Keratinocyte (primary cell): ENCODE data around the gene MAN1C1. TPM values are rescaled to one million over a fixed set of nuclear protein-coding genes. Genes with fewer than 3 reads are reported as not detected.
A peak's percentile ranks its signal among the peaks of the same experiment; 100 is the strongest.

Experiments used
- DNase-seq: peaks from one replicate; pipeline ENCODE4 v3.0.0-alpha.2; 2011; ENCODE audit warnings: low read depth, missing footprints, low spot score
- FAIRE-seq: peaks from 2 replicates; lab custom pipeline; 2011; peaks lifted over from hg19 to GRCh38; lab: Jason Lieb, UNC
- H2AFZ ChIP-seq: 2 replicates; pipeline ENCODE4 v1.6.0; 2012; ENCODE audit warnings: low read length, control low read depth, inconsistent platforms; ENCODE audit not compliant: control insufficient read depth
- H3K27ac ChIP-seq: 2 replicates; pipeline ENCODE4 v1.5.1; 2011; ENCODE audit warnings: low read length; ENCODE audit not compliant: control insufficient read depth, insufficient read depth
- H3K27me3 ChIP-seq: 3 replicates; pipeline ENCODE4 v1.6.0; 2011; ENCODE audit warnings: low read length; ENCODE audit not compliant: control insufficient read depth, insufficient read depth; ENCODE audit errors: extremely low read depth
- H3K36me3 ChIP-seq, 2 experiments: 2 replicates in 1 of 2; 3 replicates in 1 of 2; pipeline ENCODE4 v1.5.1; 2011; ENCODE audit warnings: low read length in 2 of 2, mild to moderate bottlenecking in 1 of 2; ENCODE audit not compliant: control insufficient read depth in 2 of 2, insufficient read depth in 2 of 2; ENCODE audit errors: extremely low read depth in 1 of 2
- H3K4me1 ChIP-seq: 3 replicates; pipeline ENCODE4 v1.5.1; 2011; ENCODE audit warnings: low read length; ENCODE audit not compliant: control insufficient read depth, insufficient read depth; ENCODE audit errors: extremely low read depth
- H3K4me2 ChIP-seq: 3 replicates; pipeline ENCODE4 v1.6.0; 2011; ENCODE audit warnings: low read depth, low read length; ENCODE audit not compliant: control insufficient read depth, insufficient read depth; ENCODE audit errors: extremely low read depth
- H3K4me3 ChIP-seq, 3 experiments: fragments of 200-600 bp in 1 of 3; sonication (generic) in 1 of 3; 2 replicates in 2 of 3; 3 replicates in 1 of 3; pipeline ENCODE4 v1.5.1; 2011 to 2016; ENCODE audit warnings: low read length in 3 of 3, mild to moderate bottlenecking in 3 of 3, control low read depth in 2 of 3, inconsistent platforms in 1 of 3, low read depth in 1 of 3, mixed read lengths in 1 of 3, mixed run types in 1 of 3, moderate library complexity in 1 of 3; ENCODE audit not compliant: control insufficient read depth in 2 of 3, insufficient read depth in 2 of 3; ENCODE audit errors: extremely low read depth in 1 of 3
- H3K79me2 ChIP-seq: 2 replicates; pipeline ENCODE4 v1.6.0; 2012; ENCODE audit warnings: low read length; ENCODE audit not compliant: control insufficient read depth, insufficient read depth
- H3K9ac ChIP-seq: 3 replicates; pipeline ENCODE4 v1.6.0; 2011; ENCODE audit warnings: low read length; ENCODE audit not compliant: control insufficient read depth, insufficient read depth; ENCODE audit errors: extremely low read depth
- H3K9me1 ChIP-seq: 3 replicates; pipeline ENCODE4 v1.6.0; 2011; ENCODE audit warnings: low read length; ENCODE audit not compliant: control insufficient read depth, insufficient read depth; ENCODE audit errors: extremely low read depth
- H3K9me3 ChIP-seq: 2 replicates; pipeline ENCODE4 v1.5.1; 2012; ENCODE audit warnings: low read depth, low read length; ENCODE audit not compliant: control insufficient read depth
- H4K20me1 ChIP-seq: 3 replicates; pipeline ENCODE4 v1.6.0; 2011; ENCODE audit warnings: low read length; ENCODE audit not compliant: control insufficient read depth, insufficient read depth; ENCODE audit errors: extremely low read depth
- EZH2 ChIP-seq: IDR thresholded peaks from one replicate; pipeline ENCODE4 v1.6.1; 2012; ENCODE audit warnings: inconsistent platforms, mild to moderate bottlenecking, low read length, moderate library complexity
- dilution Hi-C: fragments of 300-500 bp; cut with MboI; formaldehyde crosslinking; loops from one replicate; pipeline ENCODE4 v1.7.0; 2020; ENCODE audit warnings: low sequenced_read_pairs; ENCODE audit not compliant: extremely low pct_ligation_motif_present
- polyA plus RNA-seq, 5 experiments: library from polyadenylated mRNA; depleted of rRNA in 3 of 5; stranded (reverse) in 3 of 5; stranded (forward) in 1 of 5; unstranded in 1 of 5; fragments of >200 nt; gene quantifications; 1 replicate in 1 of 5; 2 replicates in 3 of 5; 3 replicates in 1 of 5; pipeline versions ENCODE4 v1.2.1 to v1.2.3, GENCODE V29; 2011 to 2012; ENCODE audit warnings: missing spikeins in 2 of 5, low read depth in 1 of 5, low replicate concordance in 1 of 5
- TF ChIP-seq, protein P1 (sequence below), 3 experiments: IDR thresholded peaks in 1 of 3; conservative IDR thresholded peaks in 1 of 3; optimal IDR thresholded peaks in 1 of 3; 2 replicates in 2 of 3; 3 replicates in 1 of 3; pipeline versions ENCODE3 to v1.5.1; 2011; ENCODE audit warnings: low read length in 3 of 3, mild to moderate bottlenecking in 3 of 3, moderate library complexity in 2 of 3, control low read depth in 1 of 3, inconsistent platforms in 1 of 3; ENCODE audit not compliant: insufficient read depth in 2 of 3; ENCODE audit errors: extremely low read depth in 1 of 3

The MAN1C1 gene
- polyA plus RNA-seq, 1 donor (not counting 4 experiments of a cell fraction or from before 2014, with no cell fraction given): 0.07 TPM

DNA sequence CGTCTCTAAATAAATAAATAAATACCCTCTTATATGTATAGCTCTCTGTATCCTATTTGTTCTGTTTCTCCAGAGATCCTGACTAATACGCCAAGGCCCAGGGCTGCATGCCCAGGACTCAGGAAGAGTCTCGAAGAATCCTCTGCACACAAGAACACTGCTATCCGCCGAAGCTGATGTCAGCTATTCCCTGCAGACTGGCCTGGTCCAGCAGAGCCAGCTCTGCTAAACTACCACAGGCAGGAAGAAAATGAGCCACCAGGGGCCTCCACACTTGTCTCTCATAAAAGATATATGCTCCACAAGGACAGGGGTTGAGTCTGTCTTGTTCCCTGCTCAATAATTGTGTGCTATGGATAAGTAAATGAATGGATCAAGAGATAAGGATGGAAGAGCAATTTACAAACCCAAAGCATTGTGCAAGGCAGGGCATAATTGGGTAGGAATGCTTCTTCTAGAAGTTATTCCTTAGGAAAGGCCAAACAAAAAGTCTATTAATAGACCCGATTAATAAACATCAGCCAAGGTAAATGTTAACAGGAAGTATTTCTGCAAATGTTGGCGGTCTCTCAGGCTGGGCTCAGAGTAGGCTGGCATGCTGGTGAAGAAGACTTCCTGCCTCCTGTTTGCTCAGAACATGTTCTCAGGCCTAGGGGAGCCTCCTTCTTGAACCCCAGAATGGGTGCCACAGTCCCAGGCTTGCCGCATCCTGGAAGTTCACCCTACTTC, 26.3 kb upstream of the MAN1C1 start:
- Histone ChIP-seq H3K9me1 (no peaks in the 10 kb centered on the region), H3K79me2 (no peaks in the 10 kb centered on the region), H3K9me3 (no peaks in the 10 kb centered on the region), H2AFZ (no peak overlapping the region), H3K27me3 (no peaks in the 10 kb centered on the region), H3K27ac (no peak overlapping the region), H3K9ac (no peak overlapping the region), H3K36me3 (no peaks in the 10 kb centered on the region), H3K4me2 (no peak overlapping the region), H3K4me3 (no peak overlapping the region), H4K20me1 (no peaks in the 10 kb centered on the region), H3K4me1 (no peaks in the 10 kb centered on the region)
- FAIRE-seq: no peak
- dilution Hi-C loops: no loop called here
- no peak for DNase-seq
- no peak for TF ChIP-seq EZH2
- TF ChIP-seq, protein P1, sequence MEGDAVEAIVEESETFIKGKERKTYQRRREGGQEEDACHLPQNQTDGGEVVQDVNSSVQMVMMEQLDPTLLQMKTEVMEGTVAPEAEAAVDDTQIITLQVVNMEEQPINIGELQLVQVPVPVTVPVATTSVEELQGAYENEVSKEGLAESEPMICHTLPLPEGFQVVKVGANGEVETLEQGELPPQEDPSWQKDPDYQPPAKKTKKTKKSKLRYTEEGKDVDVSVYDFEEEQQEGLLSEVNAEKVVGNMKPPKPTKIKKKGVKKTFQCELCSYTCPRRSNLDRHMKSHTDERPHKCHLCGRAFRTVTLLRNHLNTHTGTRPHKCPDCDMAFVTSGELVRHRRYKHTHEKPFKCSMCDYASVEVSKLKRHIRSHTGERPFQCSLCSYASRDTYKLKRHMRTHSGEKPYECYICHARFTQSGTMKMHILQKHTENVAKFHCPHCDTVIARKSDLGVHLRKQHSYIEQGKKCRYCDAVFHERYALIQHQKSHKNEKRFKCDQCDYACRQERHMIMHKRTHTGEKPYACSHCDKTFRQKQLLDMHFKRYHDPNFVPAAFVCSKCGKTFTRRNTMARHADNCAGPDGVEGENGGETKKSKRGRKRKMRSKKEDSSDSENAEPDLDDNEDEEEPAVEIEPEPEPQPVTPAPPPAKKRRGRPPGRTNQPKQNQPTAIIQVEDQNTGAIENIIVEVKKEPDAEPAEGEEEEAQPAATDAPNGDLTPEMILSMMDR (optimal IDR thresholded peaks at IDR 0.05 in 1 of 3, IDR thresholded peaks at IDR 0.05 in 1 of 3, conservative IDR thresholded peaks at IDR 0.05 in 1 of 3; ENCODE audit: extremely low read depth in 1 of 3, insufficient read depth in 2 of 3, low read length in 3 of 3): peak in 1 of 3 experiments; percentile 5

DNA sequence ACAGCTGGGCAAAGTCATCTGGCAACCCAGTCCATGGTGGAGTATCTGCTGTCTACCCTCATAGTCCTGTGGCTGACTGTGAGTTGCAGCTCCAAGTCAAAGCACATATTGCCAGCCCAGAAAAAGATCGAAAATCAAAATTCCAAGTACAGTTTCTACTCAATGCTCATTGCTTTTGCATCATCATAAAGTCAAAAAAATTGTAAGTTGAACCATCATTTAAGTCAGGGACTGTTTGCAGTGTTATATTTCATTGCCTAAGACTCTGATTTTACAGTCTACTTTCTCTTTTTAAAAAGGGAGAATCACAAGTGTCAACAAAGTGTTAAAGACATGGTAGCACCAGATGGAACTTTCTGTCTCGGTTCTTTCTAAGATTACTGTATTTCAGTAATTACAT, 22.7 kb upstream of the MAN1C1 start:
- no peak overlapping the region for H3K27ac ChIP-seq
- no peaks in the 10 kb centered on the region for H3K36me3 ChIP-seq
- no peaks in the 10 kb centered on the region for H4K20me1 ChIP-seq
- no peak overlapping the region for H3K9ac ChIP-seq
- dilution Hi-C loops: no loop called here
- no peaks in the 10 kb centered on the region for H3K9me1 ChIP-seq
- no peak for DNase-seq
- TF ChIP-seq EZH2: no peak
- TF ChIP-seq, protein P1 (optimal IDR thresholded peaks at IDR 0.05 in 1 of 3, IDR thresholded peaks at IDR 0.05 in 1 of 3, conservative IDR thresholded peaks at IDR 0.05 in 1 of 3; ENCODE audit: extremely low read depth in 1 of 3, insufficient read depth in 2 of 3, low read length in 3 of 3): no peak
- H3K27me3 ChIP-seq: no peaks in the 10 kb centered on the region
- FAIRE-seq: no peak
- H3K4me2 ChIP-seq: no peak overlapping the region
- H3K4me3 ChIP-seq: no peak overlapping the region
- H2AFZ ChIP-seq: no peak overlapping the region
- no peaks in the 10 kb centered on the region for H3K79me2 ChIP-seq
- H3K9me3 ChIP-seq: no peaks in the 10 kb centered on the region
- H3K4me1 ChIP-seq: no peaks in the 10 kb centered on the region
